Neural crest cell (in vitro differentiated cells): Measurements from ENCODE around the gene ALG10B. TPM values are rescaled to one million over a fixed set of nuclear protein-coding genes. Genes with fewer than 3 reads are reported as not detected.

Experiments used
- DNase-seq: peaks from one replicate; pipeline ENCODE4 v3.0.0; 2021; ENCODE audit warnings: low read depth, mixed read lengths, low spot score
- H3K27ac Mint-ChIP-seq: one replicate; pipeline ENCODE4 v1.8.0; 2021; ENCODE audit warnings: mild to moderate bottlenecking, mixed read lengths; ENCODE audit not compliant: unreplicated experiment
- H3K27me3 Mint-ChIP-seq: 2 replicates; pipeline ENCODE4 v1.8.0; 2021; ENCODE audit warnings: low read depth, mild to moderate bottlenecking, mixed read lengths
- H3K36me3 Mint-ChIP-seq: 2 replicates; pipeline ENCODE4 v1.8.0; 2021; ENCODE audit warnings: low read depth, mild to moderate bottlenecking, mixed read lengths
- H3K4me1 Mint-ChIP-seq: 2 replicates; pipeline ENCODE4 v1.8.0; 2021; ENCODE audit warnings: mixed read lengths
- H3K4me3 Mint-ChIP-seq: one replicate; pipeline ENCODE4 v1.8.0; 2021; ENCODE audit warnings: mild to moderate bottlenecking, mixed read lengths
- H3K9me3 Mint-ChIP-seq: 2 replicates; pipeline ENCODE4 v1.8.0; 2021; ENCODE audit warnings: mixed read lengths
- CTCF ChIP-seq: fragments of 200-600 bp; sonication (generic); conservative IDR thresholded peaks from 2 replicates; pipeline ENCODE4 v1.5.0; 2021; ENCODE audit warnings: antibody characterized with exemption, mild to moderate bottlenecking
- long read RNA-seq: library from polyadenylated mRNA; unstranded; transcript quantifications from one replicate; pipeline ENCODE4 v2.0.0, GENCODE V29; 2020
- total RNA-seq: library from RNA; stranded (reverse); gene quantifications from 2 replicates; pipeline ENCODE4 v1.2.1, GENCODE V29; 2021

ALG10B gene, protein sequence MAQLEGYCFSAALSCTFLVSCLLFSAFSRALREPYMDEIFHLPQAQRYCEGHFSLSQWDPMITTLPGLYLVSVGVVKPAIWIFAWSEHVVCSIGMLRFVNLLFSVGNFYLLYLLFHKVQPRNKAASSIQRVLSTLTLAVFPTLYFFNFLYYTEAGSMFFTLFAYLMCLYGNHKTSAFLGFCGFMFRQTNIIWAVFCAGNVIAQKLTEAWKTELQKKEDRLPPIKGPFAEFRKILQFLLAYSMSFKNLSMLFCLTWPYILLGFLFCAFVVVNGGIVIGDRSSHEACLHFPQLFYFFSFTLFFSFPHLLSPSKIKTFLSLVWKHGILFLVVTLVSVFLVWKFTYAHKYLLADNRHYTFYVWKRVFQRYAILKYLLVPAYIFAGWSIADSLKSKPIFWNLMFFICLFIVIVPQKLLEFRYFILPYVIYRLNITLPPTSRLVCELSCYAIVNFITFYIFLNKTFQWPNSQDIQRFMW
- 14.2 and 17.1 TPM in 2 replicates for total RNA-seq
- long read RNA-seq, full-length matches to known transcripts: 7 of 8 reads
- long read RNA-seq, partial matches to known transcripts: 0 of 8 reads
- long read RNA-seq, other reads (novel, unspliced or antisense): 1 of 8 reads

- peak; percentile 81 for TF ChIP-seq CTCF
- no peaks in the 10 kb centered on the region for H3K9me3 Mint-ChIP-seq
- H3K36me3 Mint-ChIP-seq: peaks cover 3% of the 10 kb centered on the region
- H3K27me3 Mint-ChIP-seq: peaks cover 7% of the 10 kb centered on the region
- peaks cover 15% of the 10 kb centered on the region for H3K4me1 Mint-ChIP-seq
- DNase-seq: peak; percentile 93
- peak within 1 kb of the TSS; percentile 98 for H3K27ac Mint-ChIP-seq
- H3K4me3 Mint-ChIP-seq: peak within 1 kb of the TSS; percentile 98
These were observed at the start of gene ALG10B for GRCh38 chr12:38316391-38317129. Gene ALG10B (plus strand): TSS chr12:38316774. CDS start chr12:38316894, 120 bp downstream.

- no peaks in the 10 kb centered on the region for H3K27me3 Mint-ChIP-seq
- no peak overlapping the region for H3K4me3 Mint-ChIP-seq
- DNase-seq: no peak
- peaks cover 10% of the 10 kb centered on the region for H3K9me3 Mint-ChIP-seq
- no peaks in the 10 kb centered on the region for H3K4me1 Mint-ChIP-seq
- H3K36me3 Mint-ChIP-seq: peaks cover 4% of the 10 kb centered on the region
- TF ChIP-seq CTCF: no peak
- no peak overlapping the region for H3K27ac Mint-ChIP-seq
These were observed 48.0 kb upstream of the ALG10B start for GRCh38 chr12:38268612-38269011.

- Mint-ChIP-seq H3K4me3 (no peak overlapping the region), H3K4me1 (no peaks in the 10 kb centered on the region), H3K9me3 (peaks cover 10% of the 10 kb centered on the region), H3K27ac (no peak overlapping the region), H3K36me3 (peaks cover 4% of the 10 kb centered on the region), H3K27me3 (no peaks in the 10 kb centered on the region)
- no peak for TF ChIP-seq CTCF
- no peak for DNase-seq
These were observed 46.7 kb upstream of the ALG10B start for GRCh38 chr12:38269897-38270296.

DNA sequence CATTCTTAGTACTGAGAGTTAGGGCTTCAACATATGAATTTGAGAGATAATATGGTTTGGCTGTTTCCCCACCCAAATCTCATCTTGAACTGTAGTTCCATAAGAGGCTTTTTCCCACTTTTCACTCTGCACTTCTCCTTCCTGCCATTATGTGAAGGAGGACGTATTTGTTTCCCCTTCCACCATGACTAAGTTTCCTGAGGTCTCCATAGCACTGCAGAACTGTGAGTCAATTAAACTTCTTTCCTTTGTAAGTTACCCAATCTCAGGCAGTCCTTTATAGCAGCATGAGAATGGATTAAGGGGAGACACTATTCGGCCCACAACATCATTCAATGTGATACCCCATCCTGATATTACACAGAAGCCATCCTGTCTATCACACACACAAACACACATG, 36.8 kb upstream of the ALG10B start:
- peaks cover 28% of the 10 kb centered on the region for H3K9me3 Mint-ChIP-seq
- no peak for DNase-seq
- no peak for TF ChIP-seq CTCF
- no peak overlapping the region for H3K27ac Mint-ChIP-seq
- no peaks in the 10 kb centered on the region for H3K4me1 Mint-ChIP-seq
- no peaks in the 10 kb centered on the region for H3K27me3 Mint-ChIP-seq
- H3K36me3 Mint-ChIP-seq: peaks cover 2% of the 10 kb centered on the region
- no peak overlapping the region for H3K4me3 Mint-ChIP-seq

DNA sequence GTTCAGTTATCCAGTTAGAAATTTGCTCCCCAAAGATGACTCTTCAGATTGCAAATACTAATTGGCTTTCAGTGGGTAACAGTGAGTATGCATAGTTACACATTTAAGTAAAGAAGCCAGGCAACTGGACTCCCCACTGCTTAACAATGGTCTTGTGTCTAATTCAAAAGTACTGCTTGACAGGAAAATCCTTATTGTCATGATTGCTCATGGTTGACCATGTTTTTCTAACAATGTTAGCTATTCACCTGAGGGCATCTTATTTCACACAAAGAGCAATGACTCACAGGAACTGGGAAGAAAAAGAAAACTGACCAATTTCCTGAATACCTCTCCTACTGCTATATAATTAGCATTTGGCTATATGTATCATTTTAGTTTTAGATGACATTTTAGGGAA, 33.7 kb upstream of the ALG10B start:
- no peak overlapping the region for H3K4me3 Mint-ChIP-seq
- H3K27ac Mint-ChIP-seq: no peak overlapping the region
- DNase-seq: no peak
- peaks cover 2% of the 10 kb centered on the region for H3K36me3 Mint-ChIP-seq
- H3K27me3 Mint-ChIP-seq: no peaks in the 10 kb centered on the region
- H3K4me1 Mint-ChIP-seq: no peaks in the 10 kb centered on the region
- TF ChIP-seq CTCF: no peak
- H3K9me3 Mint-ChIP-seq: peaks cover 26% of the 10 kb centered on the region
